Kidney epithelial cell (primary cell): ENCODE data around the gene PLD4. TPM values are rescaled to one million over a fixed set of nuclear protein-coding genes. Genes with fewer than 3 reads are reported as not detected.
"Not testable (repeated sequence)": the region's sequence is repeated elsewhere in the genome, so short reads cannot be mapped to it uniquely, and the experiment has no call there.

ENCODE experiments used
- DNase-seq: peaks from one replicate; pipeline ENCODE4 v3.0.0-alpha.2; 2010; ENCODE audit warnings: low read depth
- H3K27me3 ChIP-seq: 2 replicates; pipeline ENCODE4 v1.6.0; 2011; ENCODE audit warnings: low read length; ENCODE audit not compliant: control insufficient read depth, insufficient read depth
- H3K36me3 ChIP-seq: 2 replicates; pipeline ENCODE4 v1.5.1; 2011; ENCODE audit warnings: low read length; ENCODE audit not compliant: control insufficient read depth, insufficient read depth
- H3K4me3 ChIP-seq: 2 replicates; pipeline ENCODE4 v1.5.1; 2011; ENCODE audit warnings: low read depth, mild to moderate bottlenecking, control low read depth, low read length
- total RNA-seq: library from RNA; depleted of rRNA; stranded (reverse); fragments of >200 nt; gene quantifications from 2 replicates; pipeline ENCODE4 v1.2.3, GENCODE V29; 2015
- TF ChIP-seq, protein P1 (sequence below): IDR thresholded peaks from 2 replicates; pipeline ENCODE4 v1.5.1; 2011; ENCODE audit warnings: mild to moderate bottlenecking, moderate library complexity, low read length, control low read depth, inconsistent platforms; ENCODE audit not compliant: insufficient read depth, poor library complexity, severe bottlenecking

PLD4 gene
- total RNA-seq, 1 donor from 2014 or later = 0.04 TPM

DNA sequence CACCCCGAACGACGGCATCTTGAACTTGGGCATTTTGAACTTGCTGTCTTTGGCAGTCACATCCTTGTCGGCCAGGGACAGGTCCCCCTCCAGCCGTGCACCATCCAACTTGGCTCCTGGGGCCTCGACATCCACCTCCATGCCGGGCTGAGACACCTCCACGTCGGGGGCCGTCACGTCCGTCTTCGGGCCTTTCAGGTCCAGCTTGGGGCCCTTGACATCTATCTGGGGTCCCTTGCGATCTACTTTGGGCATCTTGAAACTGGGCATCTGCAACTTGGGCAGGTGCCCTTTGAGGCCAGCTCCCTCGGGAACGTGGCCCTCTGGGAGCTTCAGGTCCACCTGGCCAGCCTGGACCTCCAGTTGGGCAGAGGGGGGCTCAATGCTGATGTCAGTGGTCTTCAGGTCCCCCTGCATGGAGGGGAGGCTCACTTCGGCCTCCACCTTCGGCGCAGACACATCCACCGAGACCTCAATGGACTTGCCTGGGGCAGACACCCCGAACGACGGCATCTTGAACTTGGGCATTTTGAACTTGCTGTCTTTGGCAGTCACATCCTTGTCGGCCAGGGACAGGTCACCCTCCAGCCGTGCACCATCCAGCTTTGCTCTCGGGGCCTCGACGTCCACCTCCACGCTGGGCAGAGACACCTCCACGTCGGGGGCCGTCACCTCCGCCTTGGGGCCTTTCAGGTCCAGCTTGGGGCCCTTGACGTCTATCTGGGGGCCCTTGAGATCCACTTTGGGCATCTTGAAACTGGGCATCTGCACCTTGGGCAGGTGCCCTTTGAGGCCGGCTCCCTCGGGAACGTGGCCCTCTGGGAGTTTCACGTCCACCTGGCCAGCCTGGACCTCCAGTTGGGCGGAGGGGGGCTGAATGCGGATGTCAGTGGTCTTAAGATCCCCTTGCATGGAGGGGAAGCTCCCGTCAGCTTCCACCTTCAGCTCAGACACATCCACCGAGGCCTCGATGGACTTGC lies 21.6 kb downstream of the PLD4 start:
- not testable (repeated sequence) for H3K27me3 ChIP-seq, H3K36me3 ChIP-seq, DNase-seq, H3K4me3 ChIP-seq

DNA sequence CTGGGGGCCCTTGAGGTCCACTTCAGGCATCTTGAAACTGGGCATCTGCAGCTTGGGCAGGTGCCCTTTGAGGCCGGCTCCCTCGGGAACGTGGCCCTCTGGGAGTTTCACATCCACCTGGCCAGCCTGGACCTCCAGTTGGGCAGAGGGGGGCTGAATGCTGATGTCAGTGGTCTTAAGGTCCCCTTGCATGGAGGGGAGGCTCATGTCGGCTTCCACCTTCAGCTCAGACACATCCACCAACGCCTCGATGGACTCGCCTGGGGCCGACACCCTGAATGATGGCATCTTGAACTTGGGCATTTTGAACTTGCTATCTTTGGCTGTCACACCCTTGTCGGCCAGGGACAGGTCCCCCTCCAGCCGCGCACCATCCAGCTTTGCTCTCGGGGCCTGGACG lies 22.5 kb downstream of the PLD4 start:
- H3K27me3 ChIP-seq, DNase-seq, H3K36me3 ChIP-seq, H3K4me3 ChIP-seq: not testable (repeated sequence)

DNA sequence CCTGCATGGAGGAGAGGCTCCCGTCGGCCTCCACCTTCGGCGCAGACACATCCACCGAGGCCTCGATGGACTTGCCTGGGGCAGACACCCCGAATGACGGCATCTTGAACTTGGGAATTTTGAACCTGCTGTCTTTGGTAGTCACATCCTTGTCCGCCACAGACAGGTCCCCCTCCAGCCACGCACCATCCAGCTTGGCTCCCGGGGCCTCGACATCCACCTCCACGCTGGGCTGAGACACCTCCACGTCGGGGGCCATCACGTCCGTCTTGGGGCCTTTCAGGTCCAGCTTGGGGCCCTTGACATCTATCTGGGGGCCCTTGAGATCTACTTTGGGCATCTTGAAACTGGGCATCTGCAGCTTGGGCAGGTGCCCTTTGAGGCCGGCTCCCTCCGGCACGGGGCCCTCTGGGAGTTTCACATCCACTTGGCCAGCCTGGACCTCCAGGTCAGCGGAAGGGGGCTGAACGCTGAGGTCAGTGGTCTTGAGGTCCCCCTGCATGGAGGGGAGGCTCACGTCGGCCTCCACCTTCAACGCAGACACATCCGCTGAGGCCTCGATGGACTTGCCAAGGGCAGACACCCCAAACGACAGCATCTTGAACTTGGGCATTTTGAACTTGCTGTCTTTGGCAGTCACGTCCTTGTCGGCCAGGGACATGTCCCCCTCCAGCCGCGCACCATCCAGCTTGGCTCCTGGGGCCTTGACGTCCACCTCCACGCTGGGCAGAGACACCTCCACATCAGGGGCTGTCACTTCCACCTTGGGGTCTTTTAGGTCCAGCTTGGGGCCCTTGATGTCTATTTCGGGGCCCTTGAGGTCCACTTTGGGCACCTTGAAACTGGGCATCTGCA lies 23.4 kb downstream of the PLD4 start:
- not testable (repeated sequence) for H3K4me3 ChIP-seq, H3K27me3 ChIP-seq, H3K36me3 ChIP-seq, DNase-seq

DNA sequence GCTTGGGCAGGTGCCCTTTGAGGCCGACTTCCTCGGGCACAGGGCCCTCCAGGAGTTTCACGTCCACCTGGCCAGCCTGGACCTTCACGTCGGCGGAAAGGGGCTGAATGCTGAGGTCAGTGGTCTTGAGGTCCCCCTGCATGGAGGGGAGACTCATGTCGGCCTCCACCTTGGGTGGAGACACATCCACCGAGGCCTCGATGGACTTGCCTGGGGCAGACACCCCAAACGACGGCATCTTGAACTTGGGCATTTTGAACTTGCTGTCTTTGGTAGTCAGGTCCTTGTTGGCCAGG lies 24.0 kb downstream of the PLD4 start:
- no peak for DNase-seq

DNA sequence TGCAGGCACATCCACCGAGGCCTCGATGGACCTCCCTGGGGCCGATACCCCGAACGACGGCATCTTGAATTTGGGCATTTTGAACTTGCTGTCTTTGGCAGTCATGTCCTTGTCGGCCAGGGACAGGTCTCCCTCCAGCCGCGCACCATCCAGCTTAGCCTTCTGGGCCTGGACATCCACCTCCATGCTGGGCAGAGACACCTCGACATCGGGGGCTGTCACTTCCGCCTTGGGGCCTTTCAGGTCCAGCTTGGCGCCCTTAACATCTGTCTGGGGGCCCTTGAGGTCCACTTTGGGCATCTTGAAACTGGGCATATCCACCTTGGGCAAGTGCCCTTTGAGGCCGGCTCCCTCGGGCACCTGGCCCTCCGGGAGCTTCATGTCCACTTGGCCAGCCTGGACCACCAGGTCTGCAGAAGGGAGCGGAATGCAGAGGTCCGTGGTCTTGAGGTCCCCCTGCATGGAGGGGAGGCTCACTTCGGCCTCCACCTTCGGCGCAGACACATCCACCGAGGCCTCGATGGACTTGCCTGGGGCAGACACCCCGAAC lies 24.8 kb downstream of the PLD4 start:
- H3K27me3 ChIP-seq, H3K4me3 ChIP-seq, H3K36me3 ChIP-seq, DNase-seq: not testable (repeated sequence)

More for the DNA sequence above, 24.0 kb downstream of the PLD4 start:
- Histone ChIP-seq H3K4me3 (no peak overlapping the region), H3K27me3 (no peaks in the 10 kb centered on the region), H3K36me3 (no peaks in the 10 kb centered on the region)
- TF ChIP-seq, protein P1, sequence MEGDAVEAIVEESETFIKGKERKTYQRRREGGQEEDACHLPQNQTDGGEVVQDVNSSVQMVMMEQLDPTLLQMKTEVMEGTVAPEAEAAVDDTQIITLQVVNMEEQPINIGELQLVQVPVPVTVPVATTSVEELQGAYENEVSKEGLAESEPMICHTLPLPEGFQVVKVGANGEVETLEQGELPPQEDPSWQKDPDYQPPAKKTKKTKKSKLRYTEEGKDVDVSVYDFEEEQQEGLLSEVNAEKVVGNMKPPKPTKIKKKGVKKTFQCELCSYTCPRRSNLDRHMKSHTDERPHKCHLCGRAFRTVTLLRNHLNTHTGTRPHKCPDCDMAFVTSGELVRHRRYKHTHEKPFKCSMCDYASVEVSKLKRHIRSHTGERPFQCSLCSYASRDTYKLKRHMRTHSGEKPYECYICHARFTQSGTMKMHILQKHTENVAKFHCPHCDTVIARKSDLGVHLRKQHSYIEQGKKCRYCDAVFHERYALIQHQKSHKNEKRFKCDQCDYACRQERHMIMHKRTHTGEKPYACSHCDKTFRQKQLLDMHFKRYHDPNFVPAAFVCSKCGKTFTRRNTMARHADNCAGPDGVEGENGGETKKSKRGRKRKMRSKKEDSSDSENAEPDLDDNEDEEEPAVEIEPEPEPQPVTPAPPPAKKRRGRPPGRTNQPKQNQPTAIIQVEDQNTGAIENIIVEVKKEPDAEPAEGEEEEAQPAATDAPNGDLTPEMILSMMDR = no peak

DNA sequence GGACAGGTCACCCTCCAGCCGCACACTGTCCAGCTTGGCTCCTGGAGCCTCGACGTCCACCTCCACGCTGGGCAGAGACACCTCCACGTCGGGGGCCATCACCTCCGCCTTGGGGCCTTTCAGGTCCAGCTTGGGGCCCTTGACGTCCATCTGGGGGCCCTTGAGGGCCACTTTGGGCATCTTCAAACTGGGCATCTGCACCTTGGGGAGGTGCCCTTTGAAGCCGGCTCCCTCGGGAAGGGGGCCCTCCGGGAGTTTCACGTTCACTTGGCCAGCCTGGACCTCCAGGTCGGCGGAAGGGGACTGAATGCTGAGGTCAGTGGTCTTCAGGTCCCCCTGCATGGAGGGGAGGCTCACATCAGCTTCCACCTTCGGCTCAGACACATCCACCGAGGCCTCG lies 25.3 kb downstream of the PLD4 start:
- TF ChIP-seq, protein P1 = no peak
- no peak for DNase-seq
- no peaks in the 10 kb centered on the region for H3K27me3 ChIP-seq
- no peaks in the 10 kb centered on the region for H3K36me3 ChIP-seq
- no peak overlapping the region for H3K4me3 ChIP-seq

DNA sequence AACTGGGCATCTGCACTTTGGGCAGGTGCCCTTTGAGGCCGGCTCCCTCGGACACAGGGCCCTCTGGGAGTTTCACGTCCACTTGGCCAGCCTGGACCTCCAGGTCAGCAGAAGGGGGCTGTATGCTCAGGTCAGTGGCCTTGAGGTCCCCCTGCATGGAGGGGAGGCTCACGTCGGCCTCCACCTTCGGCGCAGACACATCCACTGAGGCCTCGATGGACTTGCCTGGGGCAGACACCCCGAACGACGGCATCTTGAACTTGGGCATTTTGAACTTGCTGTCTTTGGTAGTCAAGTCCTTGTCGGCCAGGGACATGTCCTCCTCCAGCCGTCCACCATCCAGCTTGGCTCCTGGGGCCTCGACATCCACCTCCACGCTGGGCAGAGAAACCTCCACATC lies 26.0 kb downstream of the PLD4 start:
- H3K36me3 ChIP-seq, DNase-seq, H3K4me3 ChIP-seq, H3K27me3 ChIP-seq: not testable (repeated sequence)

DNA sequence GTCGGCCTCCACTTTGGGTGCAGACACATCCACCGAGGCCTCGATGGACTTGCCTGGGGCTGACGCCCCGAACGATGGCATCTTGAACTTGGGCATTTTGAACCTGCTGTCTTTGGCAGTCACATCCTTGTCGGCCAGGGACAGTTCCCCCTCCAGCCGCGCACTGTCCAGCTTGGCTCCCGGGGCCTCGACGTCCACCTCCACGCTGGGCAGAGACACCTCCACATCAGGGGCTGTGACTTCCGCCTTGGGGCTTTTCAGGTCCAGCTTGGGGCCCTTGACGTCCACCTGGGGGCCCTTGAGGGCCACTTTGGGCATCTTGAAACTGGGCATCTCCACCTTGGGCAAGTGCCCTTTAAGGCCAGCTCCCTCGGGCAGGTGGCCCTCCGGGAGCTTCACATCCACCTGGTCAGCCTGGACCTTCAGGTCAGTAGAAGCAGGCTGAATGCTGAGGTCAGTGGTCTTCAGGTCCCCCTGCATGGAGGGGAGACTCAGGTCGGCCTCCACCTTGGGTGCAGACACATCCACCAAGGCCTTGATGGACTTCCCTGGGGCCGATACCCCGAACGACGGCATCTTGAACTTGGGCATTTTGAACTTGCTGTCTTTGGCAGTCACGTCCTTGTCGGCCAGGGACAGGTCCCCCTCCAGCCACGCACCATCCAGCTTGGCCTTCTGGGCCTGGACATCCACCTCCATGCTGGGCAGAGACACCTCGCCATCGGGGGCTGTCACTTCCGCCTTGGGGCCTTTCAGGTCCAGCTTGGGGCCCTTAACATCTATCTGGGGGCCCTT lies 27.4 kb downstream of the PLD4 start:
- not testable (repeated sequence) for H3K27me3 ChIP-seq, H3K36me3 ChIP-seq, H3K4me3 ChIP-seq, DNase-seq
